Measurements from ENCODE around the gene PKNOX2. TPM values are rescaled to one million over a fixed set of nuclear protein-coding genes. Genes with fewer than 3 reads are reported as not detected.

PKNOX2 gene
- total RNA-seq, 1 donor from 2014 or later = 39.9 TPM

GRCh38 chr11:125228993-125229392, 64.4 kb downstream of the PKNOX2 start:
- Mint-ChIP-seq H3K9me3 (ENCODE audit: low read depth) (no peaks in the 10 kb centered on the region), H3K4me1 (ENCODE audit: low read depth) (peaks cover 4% of the 10 kb centered on the region), H3K36me3 (ENCODE audit: insufficient read depth) (peaks cover 2% of the 10 kb centered on the region), H3K27me3 (no peaks in the 10 kb centered on the region), H3K4me3 (ENCODE audit: low read depth) (no peak overlapping the region), H3K27ac (no peak overlapping the region)
- DNase-seq (ENCODE audit: low spot score, unreplicated experiment) = no peak
- TF ChIP-seq, protein P1, sequence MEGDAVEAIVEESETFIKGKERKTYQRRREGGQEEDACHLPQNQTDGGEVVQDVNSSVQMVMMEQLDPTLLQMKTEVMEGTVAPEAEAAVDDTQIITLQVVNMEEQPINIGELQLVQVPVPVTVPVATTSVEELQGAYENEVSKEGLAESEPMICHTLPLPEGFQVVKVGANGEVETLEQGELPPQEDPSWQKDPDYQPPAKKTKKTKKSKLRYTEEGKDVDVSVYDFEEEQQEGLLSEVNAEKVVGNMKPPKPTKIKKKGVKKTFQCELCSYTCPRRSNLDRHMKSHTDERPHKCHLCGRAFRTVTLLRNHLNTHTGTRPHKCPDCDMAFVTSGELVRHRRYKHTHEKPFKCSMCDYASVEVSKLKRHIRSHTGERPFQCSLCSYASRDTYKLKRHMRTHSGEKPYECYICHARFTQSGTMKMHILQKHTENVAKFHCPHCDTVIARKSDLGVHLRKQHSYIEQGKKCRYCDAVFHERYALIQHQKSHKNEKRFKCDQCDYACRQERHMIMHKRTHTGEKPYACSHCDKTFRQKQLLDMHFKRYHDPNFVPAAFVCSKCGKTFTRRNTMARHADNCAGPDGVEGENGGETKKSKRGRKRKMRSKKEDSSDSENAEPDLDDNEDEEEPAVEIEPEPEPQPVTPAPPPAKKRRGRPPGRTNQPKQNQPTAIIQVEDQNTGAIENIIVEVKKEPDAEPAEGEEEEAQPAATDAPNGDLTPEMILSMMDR (IDR thresholded peaks at IDR 0.05; ENCODE audit: unreplicated experiment) = no peak

- DNase-seq (ENCODE audit: low spot score, unreplicated experiment) = no peak
- Mint-ChIP-seq H3K4me3 (ENCODE audit: low read depth) (no peak overlapping the region), H3K27me3 (no peaks in the 10 kb centered on the region), H3K36me3 (ENCODE audit: insufficient read depth) (peaks cover 3% of the 10 kb centered on the region), H3K9me3 (ENCODE audit: low read depth) (no peaks in the 10 kb centered on the region), H3K27ac (no peak overlapping the region), H3K4me1 (ENCODE audit: low read depth) (peaks cover 12% of the 10 kb centered on the region)
- TF ChIP-seq, protein P1 (IDR thresholded peaks at IDR 0.05; ENCODE audit: unreplicated experiment) = no peak
These were observed 65.4 kb downstream of the PKNOX2 start for GRCh38 chr11:125229916-125230315.

DNA sequence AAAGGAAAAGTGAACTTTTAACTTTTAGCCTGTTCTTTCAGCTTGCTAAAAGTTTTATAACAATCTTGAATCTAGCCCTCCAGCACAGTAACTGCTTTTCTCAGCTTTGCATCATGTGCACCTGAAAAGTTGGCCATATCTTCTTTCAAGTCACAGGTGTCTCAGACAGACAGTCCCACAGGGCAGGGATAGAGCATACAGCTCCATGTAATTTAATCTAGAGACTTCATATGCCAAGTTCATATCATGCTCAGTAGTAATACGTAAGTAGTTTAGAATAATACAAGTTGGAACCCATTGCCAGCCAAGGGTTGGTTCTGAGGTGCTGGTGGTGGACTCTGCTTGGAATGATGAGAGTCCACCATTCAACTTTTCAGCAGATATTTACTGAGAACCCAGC, 68.6 kb downstream of the PKNOX2 start:
- no peak for DNase-seq (ENCODE audit: low spot score, unreplicated experiment)
- no peak overlapping the region for H3K4me3 Mint-ChIP-seq (ENCODE audit: low read depth)
- H3K36me3 Mint-ChIP-seq (ENCODE audit: insufficient read depth) = peaks cover 11% of the 10 kb centered on the region

GRCh38 chr11:125233736-125234275, 69.3 kb downstream of the PKNOX2 start:
- Mint-ChIP-seq H3K36me3 (ENCODE audit: insufficient read depth) (peaks cover 11% of the 10 kb centered on the region), H3K27me3 (no peaks in the 10 kb centered on the region), H3K27ac (no peak overlapping the region)

More for the DNA sequence above, 68.6 kb downstream of the PKNOX2 start:
- Mint-ChIP-seq H3K27me3 (no peaks in the 10 kb centered on the region), H3K27ac (no peak overlapping the region), H3K4me1 (ENCODE audit: low read depth) (peaks cover 23% of the 10 kb centered on the region), H3K9me3 (ENCODE audit: low read depth) (peaks cover 3% of the 10 kb centered on the region)
- TF ChIP-seq, protein P1 (IDR thresholded peaks at IDR 0.05; ENCODE audit: unreplicated experiment) = no peak

GRCh38 chr11:125235071-125235471, 70.5 kb downstream of the PKNOX2 start:
- Mint-ChIP-seq H3K27ac (peak overlapping the region; percentile 1), H3K36me3 (ENCODE audit: insufficient read depth) (peaks cover 16% of the 10 kb centered on the region), H3K4me1 (ENCODE audit: low read depth) (peaks cover 28% of the 10 kb centered on the region), H3K9me3 (ENCODE audit: low read depth) (peaks cover 3% of the 10 kb centered on the region), H3K4me3 (ENCODE audit: low read depth) (no peak overlapping the region), H3K27me3 (no peaks in the 10 kb centered on the region)
- DNase-seq (ENCODE audit: low spot score, unreplicated experiment) = no peak
- TF ChIP-seq, protein P1 (IDR thresholded peaks at IDR 0.05; ENCODE audit: unreplicated experiment) = no peak

More at GRCh38 chr11:125233736-125234275, 69.3 kb downstream of the PKNOX2 start:
- Mint-ChIP-seq H3K4me3 (ENCODE audit: low read depth) (no peak overlapping the region), H3K4me1 (ENCODE audit: low read depth) (peaks cover 23% of the 10 kb centered on the region), H3K9me3 (ENCODE audit: low read depth) (peaks cover 3% of the 10 kb centered on the region)
- no peak for DNase-seq (ENCODE audit: low spot score, unreplicated experiment)
- TF ChIP-seq, protein P1 (IDR thresholded peaks at IDR 0.05; ENCODE audit: unreplicated experiment) = no peak

Measured in progenitor cell of endocrine pancreas (in vitro differentiated cells).